Activated CD8-positive, alpha-beta memory T cell treated with anti-CD3 and anti-CD28 coated beads, Interleukin-2, amount 10 ng/mL, durations not matched to agents 7 days and 5 days (primary cell): ENCODE data around the gene CCNE1. TPM values are rescaled to one million over a fixed set of nuclear protein-coding genes. Genes with fewer than 3 reads are reported as not detected.

Experiments used
- ATAC-seq: fragments of 150-1000 bp; cut with Tn5 transposase; one replicate; pipeline ENCODE4 v1.10.0; 2021; ENCODE audit warnings: moderate library complexity
- CTCF ChIA-PET: fragments of 350-600 bp; sonication (Branson Sonifier 250); formaldehyde crosslinking; loops from one replicate; lab custom pipeline; 2021; ENCODE audit warnings: antibody characterized with exemption; lab: Charles Lee
- DNase-seq: peaks from one replicate; pipeline ENCODE4 v3.0.0-alpha.2; 2020
- H3K27ac Mint-ChIP-seq: one replicate; pipeline ENCODE4 v1.8.0; 2021; ENCODE audit warnings: mild to moderate bottlenecking, mixed read lengths
- H3K27me3 Mint-ChIP-seq: one replicate; pipeline ENCODE4 v1.8.0; 2021; ENCODE audit warnings: mixed read lengths
- H3K36me3 Mint-ChIP-seq: one replicate; pipeline ENCODE4 v1.8.0; 2021; ENCODE audit warnings: mild to moderate bottlenecking, mixed read lengths
- H3K4me1 Mint-ChIP-seq: one replicate; pipeline ENCODE4 v1.8.0; 2021; ENCODE audit warnings: mixed read lengths
- H3K4me3 Mint-ChIP-seq: one replicate; pipeline ENCODE4 v1.8.0; 2021; ENCODE audit warnings: mild to moderate bottlenecking, moderate library complexity, mixed read lengths
- H3K9me3 Mint-ChIP-seq: one replicate; pipeline ENCODE4 v1.8.0; 2022; ENCODE audit warnings: low read depth, mixed read lengths
- total RNA-seq, 2 experiments: library from RNA; stranded (reverse); gene quantifications; one replicate each; pipeline ENCODE4 v1.2.3, GENCODE V29; 2021

The CCNE1 gene
- total RNA-seq, 2 experiments from 2014 or later = 27.4 to 28.6 TPM

DNA sequence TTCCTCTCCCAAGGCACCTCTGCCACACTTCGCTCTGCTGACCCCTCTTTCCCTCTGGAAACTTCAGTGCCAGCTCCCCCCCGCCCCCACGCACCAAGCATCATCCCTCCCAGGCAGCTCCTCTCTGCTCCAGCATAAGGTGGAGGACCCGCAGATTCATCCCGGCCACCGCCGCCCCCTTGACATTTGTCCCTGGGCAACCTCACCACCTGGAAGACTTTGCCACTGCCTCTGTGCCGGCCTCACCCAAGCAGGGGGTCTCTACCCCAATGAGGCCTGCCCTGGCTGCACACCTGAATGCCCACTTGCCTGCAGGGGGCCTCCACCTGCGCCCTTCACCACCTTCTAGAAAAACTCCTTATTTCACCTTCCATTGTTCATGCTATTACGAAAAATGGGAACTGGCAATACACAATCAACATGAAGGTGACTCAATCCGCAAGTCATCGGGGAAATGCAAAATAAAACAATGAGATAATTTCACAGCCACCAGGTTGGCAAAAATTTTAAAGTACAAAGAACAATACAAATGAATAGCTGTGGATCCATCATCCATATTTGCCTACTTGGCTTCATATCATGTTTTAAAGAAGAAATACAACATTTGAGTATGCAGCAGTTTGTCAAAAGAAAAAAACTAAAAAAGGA, 21.9 kb downstream of the CCNE1 start:
- Mint-ChIP-seq H3K27ac (no peak overlapping the region), H3K4me1 (peaks cover 62% of the 10 kb centered on the region), H3K4me3 (no peak overlapping the region), H3K36me3 (peaks cover 1% of the 10 kb centered on the region), H3K9me3 (no peaks in the 10 kb centered on the region), H3K27me3 (no peaks in the 10 kb centered on the region)
- DNase-seq (no peak), ATAC-seq (no peak)
- CTCF ChIA-PET = interaction anchor here (0.6 to 1.5 kb wide), 2 partner anchors 9 to 306 kb away, joined by 3 read pairs; no protein-coding TSS in a partner anchor

GRCh38 chr19:29834991-29835846, 23.4 kb downstream of the CCNE1 start:
- H3K36me3 Mint-ChIP-seq = peaks cover 1% of the 10 kb centered on the region
- ATAC-seq = no peak
- H3K27me3 Mint-ChIP-seq = peaks cover 2% of the 10 kb centered on the region
- no peak overlapping the region for H3K4me3 Mint-ChIP-seq
- CTCF ChIA-PET = interaction anchor here (0.6 to 2.3 kb wide), 4 partner anchors 8 to 123 kb away, joined by 3 to 8 read pairs (median 4); no protein-coding TSS in a partner anchor
- no peak for DNase-seq
- no peaks in the 10 kb centered on the region for H3K9me3 Mint-ChIP-seq
- no peak overlapping the region for H3K27ac Mint-ChIP-seq
- H3K4me1 Mint-ChIP-seq = peaks cover 59% of the 10 kb centered on the region

DNA sequence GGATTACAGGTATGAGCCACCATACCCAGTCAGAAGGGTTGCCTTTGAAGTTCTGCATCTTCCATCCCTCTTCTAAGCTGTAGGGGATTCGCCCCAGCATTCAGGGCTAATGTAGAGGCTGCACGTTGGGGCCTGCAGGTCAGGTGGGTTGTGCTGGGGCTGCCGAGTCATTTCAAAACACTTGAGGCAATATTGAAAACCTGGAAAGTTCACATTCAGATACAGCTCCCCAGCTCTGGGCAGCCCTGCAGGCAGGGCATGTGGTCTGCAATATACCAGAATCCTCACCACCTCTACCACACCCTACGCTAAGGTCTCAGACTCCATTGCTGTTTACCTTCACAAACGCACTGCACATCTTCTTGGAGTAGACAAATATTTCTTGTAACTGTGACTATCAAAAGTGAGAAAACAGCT, 24.6 kb downstream of the CCNE1 start:
- DNase-seq (peak; percentile 89), ATAC-seq (peak; percentile 85)
- peaks cover 1% of the 10 kb centered on the region for H3K36me3 Mint-ChIP-seq
- CTCF ChIA-PET = interaction anchor here (0.8 to 2.4 kb wide), 5 partner anchors 19 to 124 kb away, joined by 3 to 17 read pairs (median 5); partner anchors contain the start of gene C19orf12
- H3K4me3 Mint-ChIP-seq = peak overlapping the region; percentile 59
- peaks cover 49% of the 10 kb centered on the region for H3K4me1 Mint-ChIP-seq
- no peaks in the 10 kb centered on the region for H3K9me3 Mint-ChIP-seq
- peak overlapping the region; percentile 94 for H3K27ac Mint-ChIP-seq
- peaks cover 8% of the 10 kb centered on the region for H3K27me3 Mint-ChIP-seq

DNA sequence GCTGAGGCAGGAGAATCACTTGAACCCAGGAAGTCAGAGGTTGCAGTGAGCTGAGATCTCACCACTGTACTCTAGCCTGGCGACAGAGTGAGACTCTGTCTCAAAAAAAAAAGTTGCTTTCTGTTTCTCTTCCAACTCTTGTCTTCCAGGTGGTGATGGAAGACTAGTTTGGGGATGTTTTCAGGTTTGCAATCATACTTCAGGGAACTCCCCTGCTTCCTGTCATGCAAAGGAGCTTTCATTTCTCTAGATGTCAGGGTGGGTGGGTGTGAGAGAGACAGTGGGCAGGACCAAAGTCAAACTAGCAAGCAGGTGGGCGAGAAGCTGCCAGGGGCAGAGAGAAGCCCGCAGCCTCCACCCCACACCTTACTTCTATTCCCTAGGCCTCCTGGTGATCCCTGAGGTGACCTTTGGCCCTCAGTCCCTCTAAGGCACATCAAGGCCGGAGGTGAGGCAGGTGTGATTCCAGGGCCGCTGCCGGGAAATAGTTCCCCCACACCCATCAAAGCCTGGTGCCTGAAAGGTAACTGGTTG, 25.7 kb downstream of the CCNE1 start:
- DNase-seq = peak; percentile 59
- H3K36me3 Mint-ChIP-seq = peaks cover 1% of the 10 kb centered on the region
- H3K4me1 Mint-ChIP-seq = peaks cover 41% of the 10 kb centered on the region
- H3K27me3 Mint-ChIP-seq = peaks cover 16% of the 10 kb centered on the region
- H3K27ac Mint-ChIP-seq = peak overlapping the region; percentile 94
- no peaks in the 10 kb centered on the region for H3K9me3 Mint-ChIP-seq
- peak overlapping the region; percentile 59 for H3K4me3 Mint-ChIP-seq
- ATAC-seq = peak; percentile 59
- CTCF ChIA-PET = interaction anchor here (0.6 to 2.4 kb wide), 8 partner anchors 12 to 169 kb away, joined by 3 to 17 read pairs (median 4); partner anchors contain the start of gene C19orf12

DNA sequence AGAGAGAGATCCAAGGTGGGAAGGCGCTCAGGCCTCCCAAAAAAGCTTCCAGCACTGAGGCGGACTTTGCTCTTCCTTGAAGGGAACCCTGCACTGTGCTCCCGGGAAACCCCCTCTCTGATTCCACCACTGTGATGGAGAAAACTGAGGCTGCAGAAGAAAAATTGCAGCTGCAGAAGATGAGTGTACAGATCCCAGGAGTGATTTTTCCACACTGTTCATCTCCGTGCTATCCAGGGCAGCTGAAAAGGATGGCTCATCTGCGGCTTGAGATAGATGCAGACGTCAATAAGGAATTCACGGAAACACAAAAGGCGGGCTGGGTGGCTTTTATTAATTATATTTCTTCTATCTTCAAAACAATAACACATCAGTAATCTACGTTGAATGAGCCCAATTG, 26.2 kb downstream of the CCNE1 start:
- no peak for ATAC-seq
- Mint-ChIP-seq H3K4me3 (no peak overlapping the region), H3K9me3 (no peaks in the 10 kb centered on the region), H3K36me3 (peaks cover 1% of the 10 kb centered on the region), H3K4me1 (peaks cover 38% of the 10 kb centered on the region), H3K27ac (peak overlapping the region; percentile 94), H3K27me3 (peaks cover 17% of the 10 kb centered on the region)
- CTCF ChIA-PET = interaction anchor here (0.9 to 2.4 kb wide), 4 partner anchors 35 to 169 kb away, joined by 3 to 17 read pairs (median 8); partner anchors contain the start of gene C19orf12
- no peak for DNase-seq

DNA sequence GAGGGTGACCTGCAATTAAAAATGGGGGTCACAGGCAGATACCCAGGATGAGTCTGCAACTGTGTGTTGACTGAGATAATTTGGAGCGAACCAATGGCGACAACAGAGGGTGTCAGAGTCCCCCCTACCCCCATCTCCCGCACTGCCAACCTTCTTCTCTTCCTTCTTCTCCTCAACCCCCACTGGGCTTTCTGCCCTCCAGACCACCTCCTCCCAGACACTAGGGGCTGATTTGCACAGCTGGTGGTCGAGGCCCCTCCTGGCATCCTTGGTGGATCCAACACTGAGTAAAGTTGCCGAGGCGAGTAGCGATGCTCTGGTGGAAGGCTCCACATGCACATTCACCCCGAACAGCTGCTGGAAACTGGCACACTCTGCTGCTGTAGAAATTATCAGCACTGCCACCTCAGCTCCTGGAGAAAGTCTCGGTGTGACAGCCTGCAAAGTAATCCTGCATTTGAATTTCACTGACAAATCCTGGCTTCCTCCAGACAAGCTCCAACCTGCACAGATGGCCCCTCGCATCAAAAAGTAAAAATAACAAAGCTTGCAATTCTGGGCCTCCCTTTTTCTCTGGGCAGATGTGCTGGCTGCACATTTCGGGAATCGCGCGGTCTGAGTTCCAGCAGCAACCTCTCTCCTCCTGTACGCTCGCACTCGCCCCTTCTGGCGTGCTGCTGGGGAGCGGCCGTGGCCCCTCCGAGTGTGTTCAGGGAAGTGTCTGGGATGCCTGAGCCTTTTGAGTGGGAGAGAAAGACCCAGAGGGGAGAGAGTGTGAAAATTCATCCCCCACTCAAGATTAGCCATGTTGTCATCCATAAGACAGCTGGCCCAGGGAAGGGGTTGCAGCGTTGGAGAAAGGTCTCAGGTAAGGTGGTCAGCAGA, 28.5 kb downstream of the CCNE1 start:
- no peak overlapping the region for H3K4me3 Mint-ChIP-seq
- ATAC-seq = no peak
- H3K27me3 Mint-ChIP-seq = peaks cover 17% of the 10 kb centered on the region
- DNase-seq = no peak
- H3K4me1 Mint-ChIP-seq = peaks cover 33% of the 10 kb centered on the region
- CTCF ChIA-PET = no interaction called here
- H3K36me3 Mint-ChIP-seq = peaks cover 1% of the 10 kb centered on the region
- H3K9me3 Mint-ChIP-seq = no peaks in the 10 kb centered on the region
- H3K27ac Mint-ChIP-seq = no peak overlapping the region

GRCh38 chr19:29841209-29841558, 29.4 kb downstream of the CCNE1 start:
- Mint-ChIP-seq H3K9me3 (no peaks in the 10 kb centered on the region), H3K4me3 (no peak overlapping the region), H3K27me3 (peaks cover 17% of the 10 kb centered on the region), H3K4me1 (peaks cover 33% of the 10 kb centered on the region), H3K36me3 (peaks cover 1% of the 10 kb centered on the region), H3K27ac (no peak overlapping the region)
- CTCF ChIA-PET = no interaction called here
- ATAC-seq (no peak), DNase-seq (no peak)

GRCh38 chr19:29841559-29842367, 30.0 kb downstream of the CCNE1 start:
- Mint-ChIP-seq H3K27me3 (peaks cover 17% of the 10 kb centered on the region), H3K27ac (no peak overlapping the region), H3K4me1 (peaks cover 27% of the 10 kb centered on the region), H3K9me3 (no peaks in the 10 kb centered on the region), H3K4me3 (no peak overlapping the region), H3K36me3 (peaks cover 1% of the 10 kb centered on the region)
- CTCF ChIA-PET = no interaction called here
- no peak for ATAC-seq
- no peak for DNase-seq

DNA sequence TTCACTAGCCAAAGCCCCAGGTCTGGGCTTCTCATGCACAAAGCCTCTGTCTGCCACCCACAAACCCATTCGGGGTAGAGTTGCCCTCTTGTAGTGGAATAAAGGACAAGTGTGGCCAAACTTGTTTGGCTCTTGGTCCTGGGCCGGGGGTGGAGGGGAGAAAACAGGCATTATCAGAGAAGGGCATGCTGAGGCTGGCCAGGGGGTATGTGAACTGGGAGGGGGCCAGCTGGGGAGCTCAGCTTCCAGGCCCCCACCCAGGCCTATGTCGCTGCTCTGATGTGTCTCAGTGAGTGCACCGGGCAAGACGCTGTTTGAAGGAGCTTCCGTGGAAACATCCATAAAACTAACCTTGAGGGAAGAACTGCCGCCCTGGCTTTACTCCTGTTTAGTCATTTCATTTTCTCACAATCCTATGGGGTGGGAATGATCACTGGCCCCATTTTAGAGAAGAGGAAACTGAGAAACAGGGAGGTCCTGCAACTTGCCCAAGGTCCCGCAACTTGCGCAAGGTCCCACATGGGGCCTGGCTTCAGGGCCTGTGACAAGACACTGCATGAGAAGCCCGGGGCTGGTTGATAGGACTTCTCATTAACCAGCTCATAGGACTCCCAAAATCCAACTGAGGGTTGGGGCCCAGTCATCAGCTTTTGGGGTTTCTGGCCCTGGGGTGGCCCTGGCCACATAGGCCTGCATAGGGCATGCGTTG, 30.8 kb downstream of the CCNE1 start:
- ATAC-seq = no peak
- Mint-ChIP-seq H3K9me3 (no peaks in the 10 kb centered on the region), H3K4me1 (peaks cover 18% of the 10 kb centered on the region), H3K36me3 (no peaks in the 10 kb centered on the region), H3K27ac (no peak overlapping the region), H3K4me3 (no peak overlapping the region), H3K27me3 (peaks cover 21% of the 10 kb centered on the region)
- CTCF ChIA-PET = interaction anchor here (0.9 to 2.6 kb wide), 2 partner anchors 8 to 82 kb away, joined by 3 to 9 read pairs; no protein-coding TSS in a partner anchor
- DNase-seq = no peak

DNA sequence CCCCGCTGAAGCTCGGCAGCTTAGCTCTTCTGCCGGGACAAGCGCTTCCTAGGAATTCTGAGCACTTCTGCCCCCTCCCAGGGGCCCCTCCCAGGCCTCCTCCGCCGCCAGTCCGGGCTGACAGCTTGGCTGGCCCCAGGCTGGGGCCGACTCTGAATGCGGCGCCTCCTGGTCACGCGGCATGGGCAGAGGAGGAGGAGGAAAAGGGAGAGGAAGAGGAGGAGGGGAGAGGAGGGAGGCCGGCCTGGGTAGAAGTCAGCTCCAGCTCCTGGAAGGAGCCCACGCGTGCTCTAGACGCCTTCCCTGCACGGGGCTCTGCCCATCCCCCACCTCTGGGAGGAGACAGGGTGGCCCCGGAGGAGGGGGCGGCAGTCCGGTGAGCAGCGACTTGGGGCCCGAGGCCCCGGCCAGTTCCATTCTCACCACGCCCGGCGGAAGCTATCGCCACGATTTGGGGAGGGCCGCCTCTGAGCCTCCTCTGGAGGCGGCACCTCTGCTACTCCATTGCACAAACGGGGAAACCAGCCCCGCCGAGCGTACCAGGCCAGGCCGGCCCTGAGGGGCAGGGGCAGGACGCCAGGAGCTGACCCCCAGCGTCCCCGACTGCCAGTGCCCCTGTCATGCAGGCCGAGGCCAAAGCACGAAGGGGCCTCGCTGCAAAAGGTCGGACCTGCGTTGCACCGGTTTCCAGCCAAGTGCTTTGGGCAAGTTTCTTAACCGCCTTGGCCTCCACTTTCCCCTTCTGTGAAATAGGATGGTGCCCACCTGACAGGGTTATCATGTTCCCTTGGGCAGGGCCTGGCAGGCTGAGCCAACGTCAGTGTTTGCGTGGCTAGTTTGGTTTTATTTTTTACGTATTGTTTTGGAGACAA, 31.6 kb downstream of the CCNE1 start:
- Mint-ChIP-seq H3K27me3 (peaks cover 24% of the 10 kb centered on the region), H3K36me3 (no peaks in the 10 kb centered on the region), H3K4me1 (peaks cover 14% of the 10 kb centered on the region), H3K9me3 (no peaks in the 10 kb centered on the region), H3K4me3 (peak overlapping the region; percentile 86), H3K27ac (no peak overlapping the region)
- CTCF ChIA-PET = interaction anchor here (0.9 to 2.8 kb wide), 4 partner anchors 9 to 83 kb away, joined by 3 to 17 read pairs (median 8); no protein-coding TSS in a partner anchor
- DNase-seq = no peak
- ATAC-seq = no peak
